Astrocyte of the spinal cord (primary cell): ENCODE data around the gene SLC16A10.

Experiments used
- DNase-seq: peaks from one replicate; pipeline ENCODE4 v3.0.0; 2011; ENCODE audit warnings: low read depth, low spot score
- H3K4me3 ChIP-seq: 2 replicates; pipeline ENCODE4 v1.5.1; 2011; ENCODE audit warnings: low read depth, mild to moderate bottlenecking, low read length, moderate library complexity
- in situ Hi-C: cut with HindIII; loops from 2 replicates; pipeline ENCODE4 v1.10.0; 2017; ENCODE audit warnings: low sequenced_read_pairs
- TF ChIP-seq, protein P1 (sequence below): IDR thresholded peaks from 2 replicates; pipeline ENCODE4 v1.5.1; 2012; ENCODE audit warnings: low read depth, mild to moderate bottlenecking, low read length, inconsistent platforms

SLC16A10 gene

DNA sequence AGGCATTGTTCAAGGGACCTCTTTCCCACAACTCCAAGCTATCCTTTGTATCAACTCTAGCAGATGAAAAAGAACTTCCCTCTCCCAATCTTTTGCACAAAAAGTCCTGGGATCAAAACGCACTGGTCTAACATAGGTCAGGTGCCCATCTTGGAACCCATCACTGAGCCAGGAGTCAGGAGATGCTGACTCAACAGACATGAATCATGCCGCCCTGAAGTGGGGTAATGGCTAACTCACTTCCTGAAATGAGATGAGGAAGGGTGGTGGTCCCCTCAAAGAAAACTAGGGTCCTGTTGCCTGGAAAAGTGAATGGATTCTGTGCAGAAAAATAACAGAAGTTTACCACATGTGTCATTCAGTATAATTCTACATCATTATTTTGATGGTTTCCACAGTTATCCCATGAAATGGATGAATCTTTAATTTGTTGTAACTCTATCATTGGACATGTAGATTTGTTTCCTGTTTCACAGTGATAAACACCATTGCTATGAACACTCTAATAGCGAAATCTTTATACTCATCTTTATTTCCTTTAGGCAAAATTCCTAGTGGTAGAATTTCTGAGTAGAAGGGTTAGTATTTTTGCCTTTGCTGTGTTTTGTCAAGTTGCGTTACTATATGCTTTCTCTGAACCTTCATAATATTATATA lies 151.3 kb downstream of the SLC16A10 start:
- DNase-seq: no peak
- H3K4me3 ChIP-seq: no peak overlapping the region
- TF ChIP-seq, protein P1, sequence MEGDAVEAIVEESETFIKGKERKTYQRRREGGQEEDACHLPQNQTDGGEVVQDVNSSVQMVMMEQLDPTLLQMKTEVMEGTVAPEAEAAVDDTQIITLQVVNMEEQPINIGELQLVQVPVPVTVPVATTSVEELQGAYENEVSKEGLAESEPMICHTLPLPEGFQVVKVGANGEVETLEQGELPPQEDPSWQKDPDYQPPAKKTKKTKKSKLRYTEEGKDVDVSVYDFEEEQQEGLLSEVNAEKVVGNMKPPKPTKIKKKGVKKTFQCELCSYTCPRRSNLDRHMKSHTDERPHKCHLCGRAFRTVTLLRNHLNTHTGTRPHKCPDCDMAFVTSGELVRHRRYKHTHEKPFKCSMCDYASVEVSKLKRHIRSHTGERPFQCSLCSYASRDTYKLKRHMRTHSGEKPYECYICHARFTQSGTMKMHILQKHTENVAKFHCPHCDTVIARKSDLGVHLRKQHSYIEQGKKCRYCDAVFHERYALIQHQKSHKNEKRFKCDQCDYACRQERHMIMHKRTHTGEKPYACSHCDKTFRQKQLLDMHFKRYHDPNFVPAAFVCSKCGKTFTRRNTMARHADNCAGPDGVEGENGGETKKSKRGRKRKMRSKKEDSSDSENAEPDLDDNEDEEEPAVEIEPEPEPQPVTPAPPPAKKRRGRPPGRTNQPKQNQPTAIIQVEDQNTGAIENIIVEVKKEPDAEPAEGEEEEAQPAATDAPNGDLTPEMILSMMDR: no peak
- in situ Hi-C loops: no loop called here

DNA sequence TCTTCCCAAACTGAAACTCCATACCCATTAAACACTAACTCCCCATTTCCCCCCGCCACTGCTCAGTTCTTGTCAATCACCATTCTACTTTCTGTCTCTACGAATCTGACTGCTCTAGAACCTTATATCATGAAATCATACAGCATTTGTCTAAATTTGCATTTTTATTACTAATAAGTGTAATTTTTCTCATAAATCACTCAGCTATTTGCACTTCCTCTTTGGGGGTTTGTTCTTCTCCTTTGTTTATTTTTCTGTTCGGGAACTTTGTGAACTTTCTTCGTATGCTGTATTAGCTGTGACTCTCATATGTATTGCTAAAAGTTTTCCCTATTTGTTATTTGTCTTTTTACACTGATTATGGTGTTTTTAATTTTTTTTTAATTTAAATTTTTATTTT lies 152.2 kb downstream of the SLC16A10 start:
- TF ChIP-seq, protein P1: no peak
- DNase-seq: no peak
- H3K4me3 ChIP-seq: no peak overlapping the region
- in situ Hi-C loops: no loop called here

DNA sequence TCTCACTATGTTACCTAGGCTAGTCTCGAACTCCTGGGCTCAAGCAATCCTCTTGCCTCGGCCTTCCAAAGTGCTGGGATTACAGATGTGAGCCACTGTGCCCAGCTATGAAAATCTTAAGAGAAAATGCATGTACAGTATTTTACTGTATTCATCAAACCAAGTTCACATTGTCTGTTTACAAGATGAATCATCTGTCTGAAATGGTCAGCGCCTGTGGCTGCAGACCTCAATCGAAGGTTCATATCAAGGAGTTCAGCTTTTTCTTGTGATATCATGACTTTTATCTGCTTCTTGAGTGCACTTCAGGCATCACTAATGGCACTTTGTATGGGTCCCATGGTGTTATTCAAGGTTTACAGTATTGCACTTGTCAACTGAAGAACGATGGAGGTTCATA lies 155.1 kb downstream of the SLC16A10 start:
- in situ Hi-C loops: no loop called here

DNA sequence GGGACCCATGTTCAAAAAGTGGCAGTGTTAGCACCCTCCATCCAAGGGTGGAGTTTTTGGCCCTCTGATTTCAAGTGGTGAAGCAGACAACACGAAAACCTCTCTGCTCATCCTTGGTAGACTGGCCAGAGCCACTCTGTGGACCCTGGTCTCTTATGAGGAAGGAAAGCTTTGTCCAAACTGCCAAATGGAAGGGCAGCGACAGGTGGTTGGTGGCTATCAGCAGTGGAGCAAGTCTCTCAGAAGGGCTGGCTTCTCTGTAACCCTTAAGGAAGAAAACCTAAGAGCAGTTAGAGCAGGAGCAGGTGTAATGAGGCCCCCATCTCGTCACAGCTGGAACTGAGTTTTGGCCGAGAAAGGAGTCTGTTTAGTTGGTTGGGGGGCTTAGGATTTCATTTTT lies 155.8 kb downstream of the SLC16A10 start:
- no peak for DNase-seq
- no peak overlapping the region for H3K4me3 ChIP-seq
- TF ChIP-seq, protein P1: no peak
- in situ Hi-C loops: no loop called here

More for the DNA sequence above, 155.1 kb downstream of the SLC16A10 start:
- H3K4me3 ChIP-seq: no peak overlapping the region
- DNase-seq: peak; percentile 62
- TF ChIP-seq, protein P1: no peak

DNA sequence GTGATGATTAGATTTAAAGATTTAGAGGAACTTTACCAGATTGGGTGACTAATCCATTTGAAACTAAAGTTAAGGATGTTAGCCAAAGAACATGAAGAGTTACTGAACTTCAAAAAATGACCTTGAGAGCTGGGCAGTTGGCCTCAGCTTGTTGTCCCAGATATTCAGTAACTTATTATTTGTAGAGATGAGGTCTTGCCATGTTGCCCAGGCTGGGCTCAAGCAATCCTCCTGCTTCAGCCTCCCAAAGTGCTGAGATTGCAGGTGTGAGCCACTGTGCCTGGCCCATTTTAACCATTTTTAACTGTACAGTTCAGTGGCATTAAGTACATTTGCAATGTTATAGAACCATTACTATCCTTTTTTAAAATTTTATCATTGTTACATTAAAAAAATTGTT lies 161.5 kb downstream of the SLC16A10 start:
- no peak overlapping the region for H3K4me3 ChIP-seq
- TF ChIP-seq, protein P1: no peak
- in situ Hi-C loops: no loop called here
- no peak for DNase-seq

DNA sequence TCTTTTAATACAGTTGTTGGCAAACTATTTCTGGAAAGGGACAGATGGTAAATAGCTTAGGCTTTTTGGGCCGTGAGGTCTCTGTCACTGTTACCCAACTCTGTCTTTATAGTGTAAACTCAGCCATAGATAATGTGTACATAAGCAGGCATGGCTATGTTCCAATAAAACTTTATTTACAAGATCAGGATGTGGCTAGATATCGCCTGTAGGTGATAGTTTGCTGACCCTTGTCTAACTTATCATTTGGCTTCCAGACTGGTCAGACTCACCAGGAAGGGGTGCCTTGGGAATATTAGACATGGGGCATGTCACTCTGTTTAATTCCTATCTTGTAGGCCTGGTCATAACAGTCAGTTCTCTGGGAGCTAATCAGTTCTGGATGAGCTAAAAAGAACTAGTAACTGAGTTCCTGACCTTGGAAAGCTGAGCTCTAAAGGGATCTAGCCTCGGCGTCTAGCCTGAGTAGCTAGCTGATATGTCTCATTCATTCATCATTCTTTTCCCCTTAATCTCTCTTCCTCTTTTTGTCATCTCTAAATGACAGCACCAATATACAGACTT lies 163.6 kb downstream of the SLC16A10 start:
- TF ChIP-seq, protein P1: no peak
- in situ Hi-C loops: no loop called here
- no peak overlapping the region for H3K4me3 ChIP-seq
- no peak for DNase-seq
